SH-SY5Y (cell line): ENCODE results near the gene ENTPD2.

Source experiments
- GATA2 ChIP-seq: IDR thresholded peaks from 2 replicates; pipeline ENCODE4 v1.6.1; 2011; ENCODE audit warnings: mild to moderate bottlenecking, low read depth, low read length
- GATA3 ChIP-seq: IDR thresholded peaks from 2 replicates; pipeline ENCODE4 v1.6.1; 2011; ENCODE audit warnings: low read depth, mild to moderate bottlenecking, low read length, moderate library complexity

DNA sequence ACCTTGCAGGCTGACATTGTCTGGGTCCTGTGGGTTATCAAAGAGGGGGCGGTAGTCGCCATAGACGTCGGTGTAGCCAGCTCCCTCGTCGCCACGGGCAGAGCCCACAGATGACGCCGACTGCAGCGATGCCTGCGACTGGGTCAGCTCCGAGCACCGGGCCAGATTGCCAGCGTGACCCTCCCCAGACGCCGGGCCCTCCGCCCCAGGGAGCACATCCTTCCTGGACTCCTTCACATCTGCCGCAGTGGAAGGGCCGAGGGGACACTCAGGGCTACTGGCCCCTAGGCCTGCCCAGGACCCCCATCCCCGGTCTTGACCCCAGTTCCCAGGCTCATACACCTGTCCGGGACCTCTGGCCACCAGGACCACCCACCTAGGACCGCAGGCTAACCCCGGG lies 39.7 kb downstream of the ENTPD2 start:
- no peak for TF ChIP-seq GATA3
- TF ChIP-seq GATA2, result no peak
